HUDEP-2 (cell line): ENCODE results near the gene SYK.

Experiments used
- DNase-seq, 76 experiments: peaks; one replicate each; lab custom pipeline; 2025; ENCODE audit not compliant: unreplicated experiment in 76 of 76; lab: John Stamatoyannopoulos, UW

Gene SYK

DNA sequence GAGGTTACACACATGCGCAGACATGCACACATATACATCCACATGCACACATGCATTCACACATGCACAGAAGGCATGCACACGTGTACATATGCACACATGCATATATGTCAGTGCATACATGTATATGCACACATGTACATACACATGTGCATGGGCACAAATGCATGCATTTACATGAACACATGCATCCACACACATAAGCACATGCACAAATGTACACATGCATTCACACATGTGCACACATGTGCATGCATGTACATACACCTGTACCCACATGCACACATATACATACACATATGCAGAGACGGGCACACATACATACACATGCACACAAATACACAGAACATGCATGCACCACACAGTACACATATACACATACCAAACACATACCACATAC lies 97.7 kb downstream of the SYK start:
- DNase-seq: no peak

DNA sequence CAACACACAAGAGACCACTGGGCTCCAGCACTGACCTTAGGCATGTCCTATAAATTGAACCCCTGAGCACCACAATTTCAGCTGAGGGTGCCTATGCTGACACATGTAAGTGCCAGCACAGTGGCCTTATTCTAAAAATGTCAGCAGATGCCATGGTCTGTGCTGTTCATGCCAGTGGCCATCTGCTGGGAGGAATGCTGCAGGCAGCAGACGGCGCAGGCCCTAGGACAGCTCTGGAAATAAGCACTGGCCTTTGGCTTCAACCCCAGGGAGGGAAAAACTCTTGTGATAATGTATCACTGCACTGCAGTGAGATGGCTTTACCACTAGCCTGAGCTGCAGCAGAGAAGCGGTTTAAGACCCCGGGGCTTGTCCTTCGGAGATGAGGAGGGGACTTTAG lies 98.5 kb downstream of the SYK start:
- DNase-seq: no peak

DNA sequence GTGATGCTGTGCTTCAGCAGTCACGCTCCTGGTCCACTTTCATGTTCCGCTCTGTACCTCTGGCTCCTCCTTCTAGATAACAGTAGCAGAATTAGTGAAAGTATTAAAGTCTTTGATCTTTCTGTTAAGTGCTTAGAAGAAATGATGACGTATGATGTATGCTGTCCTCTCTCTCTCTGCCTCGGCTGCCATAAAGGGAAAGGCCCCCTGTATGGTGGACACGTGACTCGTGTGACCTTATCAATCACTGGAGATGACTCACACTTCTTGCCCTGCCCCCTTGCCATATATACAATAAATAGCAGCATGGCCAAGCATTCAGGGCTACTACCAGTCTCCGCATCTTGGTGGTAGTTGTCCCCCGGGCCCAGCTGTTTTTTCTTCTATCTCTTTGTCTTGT lies 100.3 kb downstream of the SYK start:
- no peak for DNase-seq

DNA sequence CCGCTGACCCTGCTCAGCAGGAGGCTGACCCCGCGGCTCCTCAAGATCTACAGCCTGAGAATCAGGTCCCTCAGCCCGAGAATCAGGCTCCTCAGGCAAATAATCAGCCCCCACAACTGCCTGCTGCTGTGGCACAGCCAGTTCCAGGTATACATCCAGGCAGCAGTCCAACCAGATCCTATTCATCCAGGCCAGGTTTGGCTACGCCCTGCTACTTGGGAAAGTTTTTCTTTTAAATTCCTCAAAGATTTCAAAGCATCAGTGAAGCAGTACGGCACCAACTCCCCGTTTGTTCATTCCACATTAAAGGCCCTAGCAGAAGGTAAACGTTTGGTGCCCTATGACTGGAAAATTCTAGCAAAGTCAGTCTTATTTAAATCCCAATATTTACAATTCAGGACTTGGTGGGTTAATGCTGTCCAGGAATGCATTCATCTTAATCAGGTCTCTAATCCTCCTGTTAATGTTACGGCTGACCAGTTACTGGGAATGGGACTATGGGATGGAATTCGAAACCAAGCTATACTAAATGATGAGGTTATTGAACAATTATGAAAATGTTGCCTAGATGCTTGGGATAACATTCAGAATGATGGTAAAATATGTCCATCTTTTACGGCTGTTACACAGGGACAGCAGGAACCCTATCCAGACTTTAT lies 102.3 kb downstream of the SYK start:
- no peak for DNase-seq

DNA sequence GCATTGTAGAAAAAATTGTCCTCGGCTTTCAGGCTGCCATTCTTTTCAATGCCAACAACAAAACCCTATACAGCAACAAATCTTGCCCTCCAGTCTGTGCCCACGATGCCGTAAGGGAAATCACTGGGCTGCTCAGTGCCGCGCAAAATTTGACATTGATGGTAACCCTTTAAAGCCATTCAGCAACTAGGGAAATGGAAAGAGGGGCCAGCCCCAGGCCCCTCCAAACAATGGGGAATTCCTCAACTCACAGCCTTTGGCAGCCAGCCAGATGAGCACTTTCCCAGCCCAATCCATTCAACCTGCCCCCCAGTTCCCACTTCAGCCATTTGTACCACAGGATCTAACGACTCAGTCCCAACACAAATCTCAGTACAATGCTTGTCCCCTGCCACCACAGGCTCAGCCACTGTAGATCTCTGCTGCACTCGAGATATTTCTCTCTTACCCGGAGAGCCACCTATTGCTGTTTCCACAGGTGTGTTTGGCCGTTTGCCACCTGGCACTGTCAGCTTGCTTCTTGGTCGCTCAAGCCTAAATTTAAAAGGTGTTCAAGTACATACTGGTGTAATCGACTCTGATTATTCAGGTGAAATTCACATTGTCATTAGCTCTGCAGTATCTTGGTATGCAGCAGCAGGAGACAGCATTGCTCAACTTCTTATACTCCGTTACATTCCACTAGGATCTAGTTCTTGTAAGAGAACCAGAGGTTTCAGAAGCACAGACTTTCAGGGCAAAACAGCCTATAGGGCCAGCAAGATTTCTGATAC lies 103.3 kb downstream of the SYK start:
- DNase-seq: no peak

DNA sequence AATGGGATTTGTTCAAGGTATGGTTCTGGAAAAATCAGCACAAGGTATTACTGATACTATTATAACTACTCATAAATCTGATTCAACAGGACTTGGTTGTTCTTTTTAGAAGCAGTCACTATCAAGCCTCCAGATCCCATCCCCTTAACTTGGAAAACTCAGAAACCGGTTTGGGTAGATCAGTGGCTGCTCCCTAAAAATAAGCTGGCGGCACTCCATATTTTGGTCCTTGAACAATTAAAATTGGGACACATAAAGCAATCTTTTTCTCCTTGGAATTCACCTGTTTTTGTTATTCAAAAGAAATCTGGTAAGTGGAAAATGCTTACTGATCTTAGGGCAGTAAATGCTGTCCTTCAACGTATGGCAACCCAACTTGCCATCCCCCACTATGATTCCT lies 104.2 kb downstream of the SYK start:
- no peak for DNase-seq

DNA sequence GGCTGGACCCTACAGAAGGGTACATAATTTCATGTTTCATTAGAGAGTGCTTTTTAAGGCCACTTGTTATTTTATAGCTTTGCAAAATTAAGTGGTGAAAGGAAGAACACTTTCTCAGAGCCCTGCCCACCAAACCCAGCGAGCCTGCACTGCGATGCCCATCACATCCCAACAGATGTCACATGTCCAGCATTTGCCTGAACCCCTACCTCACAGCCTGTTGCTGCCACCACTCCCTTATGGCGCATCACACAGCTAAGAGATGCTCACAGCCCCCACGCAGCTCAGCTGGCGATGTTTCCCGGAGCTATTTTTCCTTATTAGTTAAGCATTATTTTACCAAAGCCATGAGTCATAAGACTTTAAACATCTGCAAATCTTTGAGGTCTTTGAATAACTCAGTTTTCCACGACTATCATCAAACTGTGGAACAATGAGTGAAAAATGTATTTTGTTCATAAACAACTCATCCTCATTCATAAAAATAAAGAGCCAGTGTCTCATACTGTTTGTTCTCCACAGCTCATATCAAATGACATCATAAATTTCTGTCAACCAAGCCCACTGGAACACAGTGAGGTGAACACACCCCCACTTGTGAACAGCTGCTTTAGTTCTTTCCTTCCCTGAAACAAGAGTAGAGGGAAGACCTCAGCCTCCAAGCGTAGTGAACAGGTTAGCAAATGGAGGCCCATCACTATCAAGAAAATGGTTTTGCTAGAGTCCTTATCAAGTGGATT lies 104.9 kb downstream of the SYK start:
- peak in 1 of 76 experiments; percentile 16 for DNase-seq

DNA sequence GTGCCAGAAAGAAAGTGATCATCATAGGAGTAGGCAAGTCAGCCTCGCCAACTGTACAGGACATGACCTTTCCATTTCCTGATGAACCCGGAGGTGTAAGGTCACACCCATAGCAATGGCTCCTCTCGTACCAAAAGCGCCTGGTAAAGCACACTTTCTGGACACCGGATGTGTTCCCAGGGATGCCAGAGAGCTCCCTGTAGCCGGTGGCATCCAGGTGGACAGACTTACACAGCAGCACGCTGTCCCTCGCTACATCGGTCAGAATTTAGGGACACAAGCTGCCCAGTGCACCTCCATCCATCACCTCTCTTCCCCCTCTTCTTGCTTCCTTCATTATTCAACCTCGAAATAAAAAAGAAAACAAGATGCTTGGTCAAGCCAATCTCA lies 105.4 kb downstream of the SYK start:
- DNase-seq: no peak

DNA sequence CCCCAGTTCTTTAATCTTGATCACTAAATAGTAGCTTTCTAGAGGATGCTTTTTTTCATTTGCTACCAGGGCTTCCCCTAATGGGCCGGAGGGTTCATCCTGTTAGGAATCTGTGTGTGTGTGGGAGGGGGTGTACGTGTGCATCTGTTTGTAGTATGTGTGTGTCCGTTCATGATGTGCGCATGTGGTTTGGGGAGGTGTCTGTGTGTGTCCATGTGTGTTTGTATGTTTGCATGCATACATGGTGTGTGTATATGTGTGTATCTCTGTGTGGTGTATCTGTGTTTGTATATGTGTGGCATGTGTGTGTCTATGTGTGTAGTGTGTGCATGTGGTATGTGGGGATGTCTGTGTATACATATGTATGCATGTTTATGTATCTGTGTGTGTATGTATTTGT lies 106.2 kb downstream of the SYK start:
- DNase-seq: no peak

DNA sequence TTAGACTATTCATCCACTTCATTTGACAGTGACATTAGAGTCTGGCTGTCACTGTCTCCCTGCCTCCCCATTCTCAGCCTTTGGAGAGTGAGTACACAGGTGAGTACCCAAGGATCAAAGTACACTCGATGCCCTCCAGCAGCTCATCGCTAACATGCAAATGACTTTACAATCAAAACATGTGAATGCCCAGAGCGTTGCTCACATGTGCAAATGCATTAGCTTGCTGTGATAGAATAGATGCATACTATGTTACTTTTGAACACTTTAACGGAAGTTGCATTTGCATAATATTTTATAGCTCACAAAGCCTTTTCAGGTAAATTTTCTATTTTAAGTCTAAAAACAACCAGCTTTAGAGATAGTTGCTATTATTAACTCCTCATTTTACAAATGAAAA lies 107.6 kb downstream of the SYK start:
- no peak for DNase-seq

DNA sequence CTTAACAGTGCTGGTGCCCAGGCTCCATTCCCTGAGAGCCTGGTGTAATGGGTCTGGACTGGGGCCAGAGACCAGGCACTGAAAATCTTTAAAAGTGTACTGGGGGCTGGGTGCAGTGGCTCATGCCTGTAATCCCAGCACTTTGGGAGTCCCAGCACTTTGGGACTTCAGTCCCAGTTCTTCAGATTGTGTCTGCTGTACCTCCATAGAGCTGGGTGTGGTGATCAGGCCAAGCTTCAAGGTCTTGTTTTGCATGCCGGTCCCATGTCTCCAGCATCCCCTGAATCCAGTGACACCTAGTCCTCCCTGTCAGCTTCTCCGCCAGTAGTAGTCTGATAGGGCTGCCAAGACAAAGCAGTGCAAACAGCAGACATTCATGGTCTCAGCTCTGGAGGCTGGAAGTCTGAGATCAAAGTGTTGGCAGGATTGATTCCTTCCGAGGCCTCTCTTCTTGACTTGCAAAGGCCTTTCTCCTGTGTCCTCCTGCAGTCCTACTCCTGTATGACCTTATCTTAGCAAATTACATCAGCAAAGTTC lies 108.2 kb downstream of the SYK start:
- no peak for DNase-seq

DNA sequence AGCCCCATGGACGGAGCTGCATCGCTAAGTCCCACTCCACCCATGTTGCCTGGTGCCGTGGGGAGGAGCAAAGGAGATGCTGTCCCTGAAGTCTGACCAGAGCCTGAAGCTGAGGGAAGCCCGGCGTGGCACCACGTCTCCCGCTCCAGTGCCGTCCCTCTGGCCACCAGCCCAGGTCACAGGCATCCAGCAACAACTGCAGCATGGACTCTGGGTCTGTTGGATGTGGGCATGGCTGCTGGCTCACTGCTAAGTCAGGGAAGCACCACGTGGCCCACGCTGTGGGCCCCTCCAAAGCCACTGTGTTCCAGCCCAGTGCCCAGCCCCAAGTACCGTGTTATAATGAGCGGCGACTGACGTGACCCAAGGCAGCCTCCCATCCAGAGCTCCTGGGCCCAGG lies 112.6 kb downstream of the SYK start:
- no peak for DNase-seq

DNA sequence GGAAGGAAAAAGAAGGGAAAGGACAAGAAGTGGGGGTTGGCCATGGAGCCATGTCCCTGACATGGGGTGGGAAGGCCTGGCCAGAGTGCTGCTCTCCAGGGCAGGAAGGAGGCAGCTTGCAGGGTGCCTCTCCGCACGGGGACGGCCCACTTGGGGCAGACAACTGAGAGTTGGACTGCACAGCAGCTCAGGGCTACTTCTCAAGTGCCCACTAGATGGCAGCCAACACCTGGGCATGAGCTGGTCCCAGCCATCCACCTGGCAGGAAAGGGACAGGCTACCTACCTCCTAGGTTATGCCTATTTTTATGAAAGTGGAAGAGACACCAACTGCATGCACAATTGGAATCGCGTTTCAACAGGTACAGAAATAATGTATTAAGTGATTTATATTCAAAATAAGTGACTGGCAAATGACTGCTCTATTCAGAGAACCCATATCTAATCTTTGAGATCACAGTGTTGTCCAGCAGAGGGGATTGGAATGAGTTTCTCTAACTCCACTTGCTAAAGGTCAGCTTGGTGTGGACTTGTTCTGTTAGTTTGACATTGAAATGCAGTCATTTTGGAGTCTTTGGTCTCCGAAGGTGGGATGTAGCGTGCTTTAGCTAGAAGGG lies 113.4 kb downstream of the SYK start:
- peak in 65 of 76 experiments; percentile 2 to 69 (median 32) for DNase-seq

DNA sequence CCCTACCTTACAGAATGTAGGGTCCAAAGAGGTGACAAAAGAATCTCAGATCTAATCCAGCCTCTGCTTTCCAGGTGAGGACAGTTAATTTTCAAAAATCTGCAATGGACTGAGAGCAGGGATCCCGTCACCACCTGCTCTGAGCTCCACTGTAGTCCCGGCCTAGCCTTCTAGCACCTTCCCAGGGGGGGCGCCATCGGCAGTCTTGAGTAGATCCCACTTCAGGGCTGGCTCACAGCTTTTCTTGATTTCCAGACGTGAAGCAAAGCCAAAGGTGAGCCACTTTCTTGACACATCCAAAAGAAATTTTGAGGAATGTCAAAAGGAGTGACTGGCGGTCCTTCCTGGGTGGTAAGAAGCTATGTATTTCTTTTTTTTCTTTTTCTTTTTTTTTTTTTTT lies 114.1 kb downstream of the SYK start:
- DNase-seq: peak in 10 of 76 experiments; percentile 1 to 26 (median 3)

DNA sequence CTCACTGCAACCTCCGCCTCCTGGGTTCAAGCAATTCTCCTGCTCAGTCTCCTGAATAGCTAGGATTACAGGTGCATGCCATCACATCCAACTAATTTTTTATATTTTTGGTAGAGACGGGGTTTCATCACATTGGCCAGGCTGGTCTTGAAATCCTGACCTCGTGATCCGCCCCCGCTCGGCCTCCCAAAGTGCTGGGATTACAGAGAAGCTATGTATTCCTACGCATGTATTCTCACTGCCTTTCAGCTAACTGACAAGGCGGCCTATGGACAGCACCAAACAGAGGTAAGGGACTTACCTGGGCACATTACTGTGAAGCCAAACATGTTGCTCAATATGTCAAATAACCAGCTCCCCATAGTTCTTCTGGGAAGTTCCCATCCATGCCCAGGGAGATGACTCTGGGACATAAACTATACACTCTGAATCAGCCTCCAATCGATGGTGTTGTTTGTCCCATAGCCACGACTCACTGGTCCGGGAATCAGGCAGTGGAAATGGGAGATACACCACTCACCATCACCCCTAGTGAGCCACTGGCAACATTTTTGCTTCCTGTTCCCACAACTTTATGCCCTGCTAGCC lies 114.6 kb downstream of the SYK start:
- DNase-seq: no peak

DNA sequence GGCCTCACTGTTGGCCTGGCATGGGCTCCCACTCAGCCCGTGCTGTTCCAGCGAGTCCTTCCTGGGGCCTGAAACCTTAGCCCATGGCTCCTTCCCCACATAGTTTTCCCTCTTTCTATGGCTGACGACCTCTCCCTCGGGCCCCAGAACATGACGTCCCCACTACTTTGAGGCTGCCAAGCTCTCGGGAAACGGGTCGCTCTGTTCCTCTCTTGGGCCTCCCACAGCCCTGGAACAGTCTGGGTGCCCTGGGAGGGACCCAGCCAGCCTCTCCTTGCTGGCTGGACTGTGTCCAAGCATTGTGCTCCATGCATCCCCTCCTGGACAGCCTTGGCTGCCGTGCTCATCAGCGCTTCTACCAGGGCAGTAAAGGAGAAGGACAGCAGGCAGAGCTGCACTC lies 118.3 kb downstream of the SYK start:
- DNase-seq: no peak

DNA sequence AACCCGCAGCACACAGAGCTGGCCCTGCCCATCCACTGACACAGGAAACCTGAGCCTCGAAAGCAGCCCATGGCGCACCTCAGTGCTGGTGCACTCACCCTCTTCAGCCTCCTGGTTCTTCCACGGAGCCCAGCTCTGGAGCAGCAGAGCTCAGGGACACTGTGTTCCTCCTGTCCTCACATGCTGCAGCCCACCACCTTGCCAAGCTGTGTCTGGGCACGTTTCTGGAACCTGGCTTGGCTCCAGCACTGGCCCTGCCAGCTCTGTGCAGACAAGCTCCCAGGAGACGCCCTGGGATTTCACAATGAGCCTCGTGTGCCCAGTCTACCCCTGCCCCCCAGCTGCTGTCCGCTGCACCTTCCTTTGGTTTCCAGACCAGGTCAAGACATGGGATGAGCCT lies 119.5 kb downstream of the SYK start:
- DNase-seq: no peak

DNA sequence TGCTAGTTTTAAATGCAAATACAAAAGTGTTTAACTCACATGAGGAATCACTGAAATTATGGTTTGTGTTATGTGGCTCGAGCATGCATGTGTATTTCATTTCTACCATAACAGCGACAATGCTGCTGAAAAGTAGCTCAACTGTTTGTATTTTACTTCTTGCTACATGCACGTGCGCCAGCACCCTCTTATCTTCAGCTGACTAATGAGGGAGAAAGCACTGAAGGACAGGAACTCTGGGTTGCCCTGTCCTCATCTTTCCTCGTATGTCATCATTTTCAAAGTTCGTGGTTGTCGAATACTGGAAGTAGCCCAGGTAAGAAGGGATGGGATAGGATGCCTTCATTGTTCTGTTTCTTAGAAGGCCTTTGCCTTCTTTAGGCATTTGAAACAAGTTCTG lies 120.3 kb downstream of the SYK start:
- DNase-seq: no peak

DNA sequence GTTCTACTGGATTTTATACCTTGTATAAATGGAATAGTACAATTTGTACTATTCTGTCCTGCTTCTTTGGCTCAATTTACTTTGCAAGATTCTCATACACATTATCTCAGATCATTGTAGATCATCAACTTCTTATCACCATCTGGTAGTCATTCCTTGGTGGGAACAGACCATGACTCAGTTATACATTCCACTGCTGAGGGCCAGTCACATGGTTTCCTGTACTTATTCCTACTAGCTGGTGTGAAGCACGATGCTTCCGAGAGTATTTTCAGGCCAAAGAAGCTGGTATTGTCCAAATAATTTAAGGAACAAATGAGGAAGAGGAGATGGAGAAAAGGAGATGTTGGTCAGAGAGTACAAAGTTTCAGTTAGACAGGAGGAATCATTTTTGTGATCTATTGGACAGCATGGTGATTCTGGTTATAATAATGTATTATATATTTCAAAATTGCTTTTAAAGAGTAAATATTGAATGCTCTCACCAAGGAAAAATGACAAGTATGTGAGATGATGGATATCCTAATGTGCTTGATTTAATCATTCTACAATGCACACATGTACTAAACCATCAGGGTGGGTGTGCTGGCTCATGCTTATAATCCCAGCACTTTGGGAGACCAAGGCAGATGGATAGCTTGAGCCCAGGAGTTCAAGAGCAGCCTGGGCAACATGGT lies 124.1 kb downstream of the SYK start:
- DNase-seq: no peak

DNA sequence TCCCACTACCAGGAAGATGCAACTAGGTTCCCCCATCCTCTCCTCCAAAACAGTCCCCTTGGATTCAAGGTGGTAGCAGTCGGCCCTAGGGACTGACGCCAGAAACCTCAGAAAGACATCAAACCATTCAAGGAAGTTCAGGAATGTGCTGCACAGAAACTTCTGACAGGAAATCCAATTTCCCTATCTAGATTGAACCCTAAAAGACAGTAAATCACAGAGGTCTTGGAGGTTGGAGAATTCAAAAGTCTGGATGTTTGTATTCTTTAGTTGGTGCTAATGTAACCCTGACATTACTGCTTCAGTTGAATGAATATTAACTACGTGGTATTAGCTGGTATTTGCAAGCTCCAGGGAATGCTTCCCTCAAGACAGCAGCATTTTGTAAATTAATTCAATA lies 125.3 kb downstream of the SYK start:
- DNase-seq: no peak
